Stimulated activated CD8-positive, alpha-beta memory T cell treated with anti-CD3 and anti-CD28 coated beads, Interleukin-7, amount 100 ng/mL, for 24 hours (primary cell): ENCODE data around the gene CCNL1.
"Not testable (repeated sequence)": the region's sequence is repeated elsewhere in the genome, so short reads cannot be mapped to it uniquely, and the experiment has no call there.

Experiments used
- DNase-seq: peaks from one replicate; pipeline ENCODE4 v3.0.0-alpha.2; 2020; ENCODE audit warnings: low read depth

The CCNL1 gene

GRCh38 chr3:157159762-157160657 is at the start of gene CCNL1:
Gene CCNL1, minus strand, starts transcription at chr3:157160147. Its CDS starts 53 bp downstream, at chr3:157160094.
- peak; percentile 91 for DNase-seq

GRCh38 chr3:157204880-157205279 is 44.9 kb upstream of the CCNL1 start:
- no peak for DNase-seq

- no peak for DNase-seq
Measured at GRCh38 chr3:157204431-157204830, 44.5 kb upstream of the CCNL1 start.

GRCh38 chr3:157201648-157202278 is 41.8 kb upstream of the CCNL1 start:
- no peak for DNase-seq

- no peak for DNase-seq
Measured at GRCh38 chr3:157199841-157200240, 39.9 kb upstream of the CCNL1 start.

GRCh38 chr3:157195965-157196364 is 36.0 kb upstream of the CCNL1 start:
- no peak for DNase-seq

GRCh38 chr3:157191149-157191548 is 31.2 kb upstream of the CCNL1 start:
- DNase-seq, result not testable (repeated sequence)

- no peak for DNase-seq
Measured at GRCh38 chr3:157190380-157190872, 30.5 kb upstream of the CCNL1 start.

- DNase-seq, result no peak
Measured at GRCh38 chr3:157188391-157188790, 28.4 kb upstream of the CCNL1 start.

GRCh38 chr3:157182879-157183278 is 22.9 kb upstream of the CCNL1 start:
- no peak for DNase-seq

- DNase-seq, result no peak
Measured at GRCh38 chr3:157180262-157180661, 20.3 kb upstream of the CCNL1 start.

GRCh38 chr3:157179365-157179803 is 19.4 kb upstream of the CCNL1 start:
- no peak for DNase-seq

- not testable (repeated sequence) for DNase-seq
Measured at GRCh38 chr3:157178503-157179364, 18.8 kb upstream of the CCNL1 start.

GRCh38 chr3:157177801-157178453 is 18.0 kb upstream of the CCNL1 start:
- not testable (repeated sequence) for DNase-seq

- no peak for DNase-seq
Measured at GRCh38 chr3:157176934-157177333, 17.0 kb upstream of the CCNL1 start.

GRCh38 chr3:157175691-157176507 is 16.0 kb upstream of the CCNL1 start:
- DNase-seq, result no peak

- peak; percentile 96 for DNase-seq
Measured at GRCh38 chr3:157174649-157175498, 14.9 kb upstream of the CCNL1 start.

- no peak for DNase-seq
Measured at GRCh38 chr3:157174290-157174648, 14.3 kb upstream of the CCNL1 start.

- not testable (repeated sequence) for DNase-seq
Measured at GRCh38 chr3:157173343-157173742, 13.4 kb upstream of the CCNL1 start.

GRCh38 chr3:157172746-157173145 is 12.8 kb upstream of the CCNL1 start:
- DNase-seq, result no peak
